ENCODE results near the gene HMG20A.

Gene HMG20A

DNA sequence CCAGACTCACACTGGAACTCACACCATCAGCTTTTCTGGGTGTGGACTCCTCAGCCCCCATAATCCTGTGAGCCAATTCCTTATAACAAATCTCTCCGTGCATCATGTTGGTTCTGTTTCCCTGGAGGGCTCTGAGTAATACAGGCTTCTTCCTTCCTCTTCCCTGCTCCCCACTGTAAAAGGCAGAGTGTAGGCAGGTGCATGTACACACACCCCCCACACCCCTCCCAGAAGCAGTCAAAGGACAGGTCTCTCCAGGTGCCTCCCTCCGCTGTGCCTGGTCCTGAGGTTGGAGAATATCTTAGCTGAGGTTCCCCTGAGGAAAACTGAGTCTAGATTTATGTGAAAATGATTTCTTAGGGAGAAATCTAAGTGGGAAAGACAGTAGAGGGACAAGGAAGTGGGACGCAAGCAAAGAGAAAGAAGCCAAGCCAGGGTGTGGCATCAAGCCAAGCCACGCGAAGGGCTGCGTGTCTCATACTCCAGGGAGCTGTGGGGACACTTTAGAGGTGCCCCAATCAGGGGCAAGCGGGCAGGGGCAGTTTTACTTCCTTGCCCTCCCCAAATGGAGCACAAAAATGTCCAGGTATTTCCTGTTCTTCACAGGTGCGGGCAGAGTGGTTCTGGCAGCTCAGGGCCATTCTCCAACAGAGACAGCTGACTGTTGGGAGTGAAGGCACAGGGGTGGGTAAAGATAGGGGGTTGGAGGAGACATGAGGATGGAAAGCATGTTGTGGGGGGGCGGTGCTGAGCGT, 86.6 kb downstream of the HMG20A start:
- DNase-seq (ENCODE audit: low spot score in 2 of 2) = no peak
- H3K36me3 ChIP-seq (replicated peaks) = no peaks in the 10 kb centered on the region
- no peaks in the 10 kb centered on the region for H3K27me3 ChIP-seq (ENCODE audit: low read depth)
- no peak overlapping the region for H3K4me3 ChIP-seq
- H3K9me3 ChIP-seq = no peaks in the 10 kb centered on the region
- in situ Hi-C loops (cut with MboI; ENCODE audit: low sequenced_read_pairs) = no loop called here
- 0 out of 2 replicates have a peak, but pooled peaks cover 5% of the 10 kb centered on the region for H3K4me1 ChIP-seq

DNA sequence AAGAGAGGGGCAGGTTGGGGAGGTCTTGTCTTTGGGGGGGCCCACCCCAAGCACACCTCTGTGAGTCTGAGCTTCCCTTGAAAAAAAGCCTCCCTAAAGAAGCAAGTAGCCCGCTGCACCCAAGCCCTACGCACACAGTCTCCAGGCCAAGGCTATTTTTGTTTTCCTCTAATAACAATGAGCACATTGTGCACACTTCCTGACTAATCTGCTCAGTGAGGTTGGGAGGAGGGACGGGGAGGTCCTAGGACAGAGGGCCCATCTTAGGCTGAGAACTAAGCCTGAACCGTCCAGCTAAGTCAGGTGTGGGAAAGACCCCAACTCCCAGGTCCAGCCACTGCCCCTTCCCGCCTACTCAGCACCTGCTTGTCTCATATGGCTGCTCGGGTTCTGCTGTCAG, 87.2 kb downstream of the HMG20A start:
- in situ Hi-C loops (cut with MboI; ENCODE audit: low sequenced_read_pairs) = no loop called here
- Histone ChIP-seq H3K27me3 (ENCODE audit: low read depth) (no peaks in the 10 kb centered on the region), H3K9me3 (no peaks in the 10 kb centered on the region), H3K4me1 (0 out of 2 replicates have a peak, but pooled peaks cover 5% of the 10 kb centered on the region), H3K36me3 (replicated peaks) (no peaks in the 10 kb centered on the region), H3K4me3 (no peak overlapping the region)
- DNase-seq (ENCODE audit: low spot score in 2 of 2) = peak; percentile 42 to 59

DNA sequence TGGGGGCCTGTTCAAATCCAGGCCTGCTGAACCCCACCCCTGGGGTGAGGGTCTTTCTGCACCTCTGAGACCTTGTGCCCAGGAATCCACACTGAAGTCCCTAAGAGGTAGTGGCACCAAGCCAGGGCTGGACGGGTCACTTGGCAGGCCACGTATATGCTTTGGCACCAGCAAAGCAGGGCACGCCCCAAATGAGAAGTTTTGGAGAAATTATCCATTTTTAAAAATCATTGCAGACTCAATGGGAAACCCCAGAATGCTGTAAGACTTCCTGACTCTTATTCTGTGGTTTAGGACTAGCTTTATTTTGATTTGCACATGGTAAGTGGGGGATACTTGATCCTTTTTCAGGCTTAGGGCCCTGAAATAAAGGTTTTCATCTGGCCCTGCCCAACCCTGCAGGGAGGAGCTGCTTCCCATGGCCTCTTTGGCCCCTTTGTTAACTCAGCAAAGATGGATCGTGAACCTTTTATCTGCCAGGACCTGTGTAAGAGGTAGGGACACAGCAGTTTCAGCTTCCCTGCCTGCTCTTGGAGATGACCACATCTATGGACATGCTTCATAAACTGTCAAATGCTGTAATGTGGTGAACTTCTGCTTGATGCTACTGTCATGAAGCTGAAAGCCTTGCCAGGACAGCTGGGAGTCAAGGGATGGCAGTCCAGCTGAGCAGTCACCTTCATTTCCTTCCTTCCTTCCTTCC, 88.0 kb downstream of the HMG20A start:
- DNase-seq (ENCODE audit: low spot score in 2 of 2) = no peak
- H3K27me3 ChIP-seq (ENCODE audit: low read depth) = no peaks in the 10 kb centered on the region
- no peak overlapping the region for H3K4me3 ChIP-seq
- H3K4me1 ChIP-seq = 0 out of 2 replicates have a peak, but pooled peaks cover 5% of the 10 kb centered on the region
- no peaks in the 10 kb centered on the region for H3K36me3 ChIP-seq (replicated peaks)
- H3K9me3 ChIP-seq = no peaks in the 10 kb centered on the region
- in situ Hi-C loops (cut with MboI; ENCODE audit: low sequenced_read_pairs) = no loop called here

DNA sequence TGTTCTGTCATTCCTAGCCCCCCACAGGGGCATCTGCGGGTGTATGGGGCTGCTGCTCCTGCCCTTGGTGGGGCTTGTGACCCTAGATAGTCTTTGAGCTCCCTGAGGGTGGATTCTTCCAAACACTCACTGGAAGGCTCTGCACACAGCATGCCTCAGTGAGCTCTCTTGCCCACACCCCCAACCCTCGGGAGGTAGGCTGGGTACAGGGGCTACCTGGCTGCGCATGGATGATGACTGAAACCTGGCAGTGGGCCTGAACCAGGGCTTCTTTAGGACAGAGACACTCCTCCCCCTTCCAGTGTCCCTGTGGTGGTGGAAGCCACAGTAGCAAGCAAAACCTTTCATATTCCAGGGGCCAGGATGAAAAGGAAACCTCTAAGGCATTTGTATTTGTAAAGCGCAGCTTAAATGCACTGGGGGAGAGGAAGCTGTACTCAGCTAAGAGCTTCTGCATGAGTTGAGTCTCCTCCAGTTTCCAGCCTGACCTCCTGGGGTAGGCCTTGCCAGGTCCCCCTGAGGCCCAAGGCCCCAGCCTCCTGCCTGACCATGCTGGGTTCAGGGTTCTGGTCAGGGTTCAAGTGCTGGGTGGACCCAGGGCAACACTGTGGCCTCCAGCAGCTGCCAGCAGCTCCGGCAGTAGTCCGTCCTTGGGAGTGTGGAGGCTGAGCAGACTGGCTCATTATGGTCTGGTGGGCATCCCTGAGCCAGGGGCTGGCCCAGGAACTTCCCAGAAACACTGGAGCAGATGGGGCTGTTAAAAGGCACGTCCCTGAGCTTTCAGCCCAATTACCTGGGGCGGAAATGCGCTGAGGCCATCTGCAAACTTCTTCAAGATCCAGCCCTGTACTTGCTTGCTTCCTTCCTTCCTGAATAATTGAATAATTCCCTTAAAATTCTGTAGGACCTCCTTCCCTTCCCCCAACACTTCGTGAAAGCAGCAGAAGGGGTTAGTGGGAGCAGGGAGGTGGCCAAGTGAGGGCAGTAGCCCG, 89.7 kb downstream of the HMG20A start:
- in situ Hi-C loops (cut with MboI; ENCODE audit: low sequenced_read_pairs) = no loop called here
- no peaks in the 10 kb centered on the region for H3K9me3 ChIP-seq
- H3K4me1 ChIP-seq = peaks cover 8% of the 10 kb centered on the region; the same call in 1 of the 2 replicates
- no peak for DNase-seq (ENCODE audit: low spot score in 2 of 2)
- no peaks in the 10 kb centered on the region for H3K36me3 ChIP-seq (replicated peaks)
- no peak overlapping the region for H3K4me3 ChIP-seq
- H3K27me3 ChIP-seq (ENCODE audit: low read depth) = no peaks in the 10 kb centered on the region

DNA sequence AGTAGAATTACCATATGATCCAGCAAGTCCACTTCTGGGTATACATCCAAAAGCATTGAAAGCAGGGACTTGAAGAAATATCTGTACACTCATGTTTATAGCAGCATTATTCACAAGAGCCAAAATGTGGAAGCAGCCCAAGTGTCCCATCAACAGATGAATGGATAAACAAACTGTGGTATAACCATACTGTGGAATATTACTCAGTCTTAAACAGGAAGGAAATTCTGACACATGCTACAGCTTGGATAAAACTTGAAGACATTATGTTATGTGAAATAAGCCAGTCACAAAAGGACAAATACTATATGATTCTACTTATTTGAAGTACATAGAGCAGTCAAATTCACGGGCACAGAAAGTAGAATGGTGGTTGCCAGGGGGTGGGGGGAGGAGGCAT, 91.2 kb downstream of the HMG20A start:
- DNase-seq (ENCODE audit: low spot score in 2 of 2) = no peak
- Histone ChIP-seq H3K4me1 (peaks cover 8% of the 10 kb centered on the region; the same call in 1 of the 2 replicates), H3K4me3 (no peak overlapping the region), H3K36me3 (replicated peaks) (no peaks in the 10 kb centered on the region), H3K27me3 (ENCODE audit: low read depth) (no peaks in the 10 kb centered on the region), H3K9me3 (no peaks in the 10 kb centered on the region)
- in situ Hi-C loops (cut with MboI; ENCODE audit: low sequenced_read_pairs) = no loop called here

DNA sequence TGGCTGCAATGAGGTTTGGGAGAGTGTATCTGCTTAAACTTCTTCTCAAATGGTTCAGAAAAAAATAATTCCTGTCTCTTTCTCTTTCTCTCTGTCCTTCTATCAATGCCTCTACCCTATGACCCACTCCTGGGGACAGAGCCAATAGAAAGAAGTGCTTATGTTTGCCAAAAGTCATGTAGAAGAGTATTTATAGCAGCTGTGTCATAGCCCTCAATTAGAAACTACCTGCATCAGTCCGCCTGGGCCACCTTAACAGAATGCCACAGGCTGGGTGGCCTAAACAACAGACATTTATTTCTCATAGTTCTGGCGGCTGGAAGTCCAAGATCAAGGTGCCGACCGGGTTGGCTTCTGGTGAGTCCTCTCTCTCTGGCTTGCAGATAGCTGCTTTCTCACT, 92.5 kb downstream of the HMG20A start:
- in situ Hi-C loops (cut with MboI; ENCODE audit: low sequenced_read_pairs) = no loop called here
- no peaks in the 10 kb centered on the region for H3K36me3 ChIP-seq (replicated peaks)
- H3K9me3 ChIP-seq = no peaks in the 10 kb centered on the region
- peaks cover 3% of the 10 kb centered on the region; the same call in 1 of the 2 replicates for H3K4me1 ChIP-seq
- no peak overlapping the region for H3K4me3 ChIP-seq
- no peak for DNase-seq (ENCODE audit: low spot score in 2 of 2)
- no peaks in the 10 kb centered on the region for H3K27me3 ChIP-seq (ENCODE audit: low read depth)

DNA sequence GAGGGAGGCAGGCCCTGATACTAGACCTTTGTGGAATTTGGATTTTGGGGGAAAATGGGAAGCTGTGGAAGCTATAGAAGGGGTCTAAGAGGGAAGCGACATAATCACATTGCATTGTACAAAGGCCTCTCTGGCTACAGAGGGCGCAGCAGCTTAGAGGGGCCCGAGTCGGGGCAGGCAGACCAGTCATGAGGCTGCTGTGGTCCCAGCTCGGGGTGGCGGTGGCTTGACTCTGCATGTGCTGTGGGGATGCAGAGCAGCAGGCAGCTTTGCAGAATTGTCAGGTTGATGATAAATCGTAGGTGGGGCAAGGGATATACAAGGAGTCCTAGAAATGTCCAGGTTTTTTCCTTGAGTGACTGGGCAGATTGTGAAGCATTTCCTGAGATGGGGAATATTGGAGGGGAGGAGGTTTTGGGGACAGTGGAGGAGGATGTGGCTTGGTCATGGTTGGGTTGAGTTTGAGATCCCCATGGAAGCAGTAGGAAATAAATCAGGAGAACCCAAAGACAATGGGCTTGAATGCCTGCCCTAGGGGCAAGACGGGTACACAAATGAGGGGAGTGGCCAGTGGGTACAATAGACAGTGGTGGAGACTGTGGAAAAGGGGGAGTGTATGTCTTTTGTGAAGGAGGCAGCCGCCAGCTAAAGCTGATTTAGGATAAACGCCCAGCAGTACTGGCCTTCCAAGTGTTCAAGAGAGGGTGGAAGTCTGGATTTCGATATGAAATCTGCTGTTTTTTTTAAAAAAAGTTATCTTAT, 94.1 kb downstream of the HMG20A start:
- H3K9me3 ChIP-seq = no peaks in the 10 kb centered on the region
- H3K4me3 ChIP-seq = no peak overlapping the region
- in situ Hi-C loops (cut with MboI; ENCODE audit: low sequenced_read_pairs) = no loop called here
- H3K27me3 ChIP-seq (ENCODE audit: low read depth) = no peaks in the 10 kb centered on the region
- no peaks in the 10 kb centered on the region for H3K36me3 ChIP-seq (replicated peaks)
- peaks cover 3% of the 10 kb centered on the region; the same call in 1 of the 2 replicates for H3K4me1 ChIP-seq
- DNase-seq (ENCODE audit: low spot score in 2 of 2) = peak; percentile 37 to 66

DNA sequence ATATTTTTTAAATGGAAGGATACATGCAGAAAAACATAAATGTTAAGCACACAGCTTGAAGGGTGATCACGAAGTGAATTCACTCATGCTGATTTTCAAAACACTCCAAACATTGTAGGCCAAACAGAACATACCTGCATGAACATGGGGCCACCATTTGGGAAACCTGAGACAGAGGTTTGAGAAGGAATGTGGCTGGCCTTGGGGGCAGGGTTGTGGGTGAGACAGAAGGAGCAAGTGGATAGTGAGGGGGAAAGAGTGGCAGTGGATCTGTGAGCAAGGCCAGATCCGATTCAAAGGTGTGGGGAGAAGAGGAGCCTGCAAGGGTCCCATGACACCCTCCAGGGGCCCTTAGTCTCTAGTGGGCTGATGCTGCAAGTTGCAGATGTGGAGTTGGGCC, 94.9 kb downstream of the HMG20A start:
- no peaks in the 10 kb centered on the region for H3K27me3 ChIP-seq (ENCODE audit: low read depth)
- peaks cover 3% of the 10 kb centered on the region; the same call in 1 of the 2 replicates for H3K4me1 ChIP-seq
- no peaks in the 10 kb centered on the region for H3K9me3 ChIP-seq
- H3K36me3 ChIP-seq (replicated peaks) = no peaks in the 10 kb centered on the region
- H3K4me3 ChIP-seq = no peak overlapping the region
- in situ Hi-C loops (cut with MboI; ENCODE audit: low sequenced_read_pairs) = no loop called here
- DNase-seq (ENCODE audit: low spot score in 2 of 2) = no peak

DNA sequence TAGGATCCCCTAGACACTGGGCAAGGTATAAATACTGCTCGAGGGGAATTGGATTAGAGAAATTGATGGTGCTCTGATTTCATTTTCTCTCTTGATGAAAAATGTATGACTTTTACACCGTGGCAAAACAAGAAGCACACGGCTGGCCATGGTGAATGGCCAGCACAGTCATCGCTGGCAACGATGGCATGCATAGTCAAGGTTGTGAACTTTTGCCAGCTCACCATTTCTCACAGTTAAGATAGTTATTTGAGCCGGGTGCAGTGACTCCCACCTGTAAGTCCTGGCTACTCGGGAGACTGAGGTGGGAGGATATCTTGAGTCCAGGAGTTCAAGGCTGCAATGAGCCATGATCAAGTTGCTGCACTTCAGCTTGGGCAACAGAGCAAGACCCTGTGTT, 95.4 kb downstream of the HMG20A start:
- in situ Hi-C loops (cut with MboI; ENCODE audit: low sequenced_read_pairs) = no loop called here
- Histone ChIP-seq H3K27me3 (ENCODE audit: low read depth) (no peaks in the 10 kb centered on the region), H3K36me3 (replicated peaks) (no peaks in the 10 kb centered on the region), H3K9me3 (no peaks in the 10 kb centered on the region), H3K4me3 (no peak overlapping the region), H3K4me1 (peaks cover 3% of the 10 kb centered on the region; the same call in 1 of the 2 replicates)
- DNase-seq (ENCODE audit: low spot score in 2 of 2) = no peak

DNA sequence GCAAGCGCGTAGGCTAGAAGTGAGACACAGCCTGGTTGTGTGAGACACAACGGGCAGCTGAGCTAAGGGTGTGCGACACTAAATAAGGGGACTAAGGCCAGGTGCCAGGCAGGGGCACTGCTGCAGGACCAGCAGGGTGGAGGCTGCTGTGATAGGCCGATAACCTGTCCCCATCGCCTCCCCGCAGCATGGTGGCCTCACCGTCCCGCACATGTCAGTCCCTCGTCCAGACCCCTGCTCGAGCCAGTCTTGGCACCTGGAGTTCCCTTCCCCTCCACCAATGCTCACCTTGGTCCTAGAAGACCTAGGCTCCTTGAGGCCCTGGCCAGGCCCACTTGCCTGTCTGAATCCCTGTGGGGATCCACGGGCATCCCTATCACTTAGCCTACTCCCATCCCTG, 96.1 kb downstream of the HMG20A start:
- peaks cover 1% of the 10 kb centered on the region; the same call in 1 of the 2 replicates for H3K27me3 ChIP-seq (ENCODE audit: low read depth)
- no peaks in the 10 kb centered on the region for H3K36me3 ChIP-seq (replicated peaks)
- H3K4me1 ChIP-seq = peaks cover 3% of the 10 kb centered on the region; the same call in 1 of the 2 replicates
- no peak for DNase-seq (ENCODE audit: low spot score in 2 of 2)
- in situ Hi-C loops (cut with MboI; ENCODE audit: low sequenced_read_pairs) = no loop called here
- H3K9me3 ChIP-seq = no peaks in the 10 kb centered on the region
- H3K4me3 ChIP-seq = no peak overlapping the region

DNA sequence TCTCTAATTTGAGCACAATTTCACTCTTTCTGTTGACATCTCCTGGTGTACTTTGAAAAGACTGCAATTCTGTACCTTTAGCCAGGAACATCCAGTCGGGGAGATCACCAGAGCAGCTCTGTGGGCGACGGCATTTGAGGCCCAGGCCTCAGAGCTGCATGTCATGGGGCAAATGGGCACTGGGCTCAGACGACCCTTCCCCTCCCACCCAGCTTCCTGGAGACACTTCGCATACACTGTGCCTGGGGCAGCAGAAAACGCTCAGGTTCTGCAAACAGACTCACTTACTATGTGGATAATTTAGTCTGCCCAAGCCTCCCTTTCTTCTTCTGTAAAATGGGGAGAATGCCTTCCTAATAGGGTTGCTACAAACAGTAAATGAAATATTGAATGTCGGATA, 96.9 kb downstream of the HMG20A start:
- Histone ChIP-seq H3K9me3 (no peaks in the 10 kb centered on the region), H3K4me3 (no peak overlapping the region), H3K27me3 (ENCODE audit: low read depth) (peaks cover 5% of the 10 kb centered on the region; the same call in 1 of the 2 replicates), H3K36me3 (replicated peaks) (no peaks in the 10 kb centered on the region), H3K4me1 (peaks cover 3% of the 10 kb centered on the region; the same call in 1 of the 2 replicates)
- in situ Hi-C loops (cut with MboI; ENCODE audit: low sequenced_read_pairs) = no loop called here
- DNase-seq (ENCODE audit: low spot score in 2 of 2) = no peak

DNA sequence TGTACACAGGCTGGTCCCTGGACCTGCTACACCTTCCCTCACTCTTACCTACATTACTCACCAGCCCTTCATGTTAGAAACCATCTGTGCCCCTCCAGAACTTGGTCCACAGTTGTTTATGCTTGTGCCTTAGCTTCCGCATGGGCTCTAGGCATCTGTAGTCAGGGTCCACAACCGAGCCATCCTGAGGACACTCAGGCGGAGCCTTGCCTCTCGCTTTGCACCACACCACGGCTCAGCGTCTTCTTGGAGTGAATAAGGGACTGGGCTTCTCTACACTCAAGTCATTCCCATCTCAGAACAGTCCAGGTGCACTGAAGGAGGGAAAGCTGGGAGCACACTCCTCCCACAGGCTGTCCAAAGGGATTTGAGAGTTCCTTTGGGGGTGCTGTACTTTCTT, 97.8 kb downstream of the HMG20A start:
- Histone ChIP-seq H3K4me3 (no peak overlapping the region), H3K9me3 (no peaks in the 10 kb centered on the region), H3K4me1 (peaks cover 3% of the 10 kb centered on the region; the same call in 1 of the 2 replicates), H3K27me3 (ENCODE audit: low read depth) (peaks cover 9% of the 10 kb centered on the region; the same call in 1 of the 2 replicates), H3K36me3 (replicated peaks) (no peaks in the 10 kb centered on the region)
- DNase-seq (ENCODE audit: low spot score in 2 of 2) = no peak
- in situ Hi-C loops (cut with MboI; ENCODE audit: low sequenced_read_pairs) = no loop called here

DNA sequence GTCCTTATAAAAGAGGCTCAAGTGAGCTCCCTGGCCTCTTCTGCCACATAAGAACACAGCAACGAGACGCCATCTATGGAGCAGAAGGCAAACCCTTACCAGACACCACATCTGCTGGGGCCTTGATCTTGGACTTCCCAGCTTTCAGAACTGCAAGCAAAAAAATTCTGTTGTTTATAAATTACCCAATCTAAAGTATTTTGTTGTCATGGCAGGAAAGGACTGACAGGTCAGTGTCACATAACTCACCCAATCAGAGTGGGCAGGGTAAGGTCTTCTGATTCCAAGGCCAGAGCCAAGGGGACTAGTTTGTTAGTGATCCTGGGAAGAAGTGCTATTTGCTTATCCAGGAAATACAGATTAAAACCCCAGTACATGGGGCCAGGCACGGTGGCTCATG, 98.9 kb downstream of the HMG20A start:
- peaks cover 9% of the 10 kb centered on the region; the same call in 1 of the 2 replicates for H3K27me3 ChIP-seq (ENCODE audit: low read depth)
- in situ Hi-C loops (cut with MboI; ENCODE audit: low sequenced_read_pairs) = no loop called here
- no peak overlapping the region for H3K4me3 ChIP-seq
- H3K36me3 ChIP-seq (replicated peaks) = no peaks in the 10 kb centered on the region
- peaks cover 3% of the 10 kb centered on the region; the same call in 1 of the 2 replicates for H3K4me1 ChIP-seq
- no peaks in the 10 kb centered on the region for H3K9me3 ChIP-seq
- no peak for DNase-seq (ENCODE audit: low spot score in 2 of 2)

Measured in HAP-1 (cell line).